SU-DHL-6 (cell line): Measurements from ENCODE around the gene ZNF302.

Experiments used
- CTCF ChIP-seq: fragments of 200-600 bp; sonication (generic); IDR thresholded peaks from one replicate; pipeline ENCODE4 v1.5.1; 2017; ENCODE audit warnings: antibody characterized with exemption, mild to moderate bottlenecking, low read length, moderate library complexity; ENCODE audit not compliant: insufficient read depth, poor library complexity, severe bottlenecking
- EZH2phosphoT487 ChIP-seq: fragments of 200-600 bp; sonication (generic), shearing (Covaris generic); conservative IDR thresholded peaks from 2 replicates; pipeline ENCODE4 v1.6.1; 2018; ENCODE audit warnings: mild to moderate bottlenecking, antibody characterized with exemption, low read length, moderate library complexity, mixed read lengths

- no peak for TF ChIP-seq CTCF
- no peak for TF ChIP-seq EZH2phosphoT487
Observed at GRCh38 chr19:34664870-34665269, 12.6 kb upstream of the ZNF302 start.
